GM18858 (cell line): ENCODE measurements around the gene KRT7.
"Not testable (repeated sequence)": the region's sequence is repeated elsewhere in the genome, so short reads cannot be mapped to it uniquely, and the experiment has no call there.

Experiments
- ATAC-seq: cut with Tn5 transposase; IDR thresholded peaks from one replicate; pipeline ENCODE4 v1.9.1; 2021; ENCODE audit not compliant: unreplicated experiment

The KRT7 gene

DNA sequence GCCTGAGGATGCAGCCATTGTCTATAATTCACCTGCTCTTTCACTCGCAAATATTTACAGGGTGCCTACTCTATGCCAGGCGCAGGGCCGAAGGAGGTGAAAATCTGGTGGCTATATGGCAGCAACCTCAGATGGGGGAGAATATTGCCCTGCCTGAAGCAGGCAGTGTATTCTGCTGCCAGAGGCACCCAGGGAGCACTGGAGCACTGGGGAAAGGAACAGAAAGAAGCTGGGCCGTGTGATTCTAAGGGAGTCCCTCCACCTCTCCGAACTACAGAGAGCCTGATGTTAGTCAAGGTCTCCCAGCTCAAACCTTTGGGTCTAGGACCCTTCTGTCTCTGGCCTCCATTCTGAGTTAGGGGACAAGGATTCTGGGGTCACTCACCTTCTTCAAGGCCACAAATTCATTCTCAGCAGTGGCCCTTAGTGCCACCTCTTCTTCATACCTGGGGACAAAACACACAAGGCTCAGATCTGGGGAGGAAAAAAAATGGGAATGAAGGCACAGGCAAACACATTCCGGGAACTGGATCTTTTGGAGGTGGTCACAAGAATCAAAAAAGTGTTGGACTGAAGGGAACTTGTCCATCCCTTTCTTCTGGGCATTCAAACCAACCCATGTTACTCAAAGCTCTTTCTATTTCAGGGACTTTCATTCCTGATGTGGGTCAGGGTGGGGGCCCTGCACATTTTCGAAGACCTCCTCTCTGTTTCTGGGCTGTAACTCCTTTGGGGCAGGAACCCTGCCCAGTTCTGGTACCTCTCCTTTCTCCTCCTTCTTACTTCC, 22.1 kb downstream of the KRT7 start:
- ATAC-seq = no peak

DNA sequence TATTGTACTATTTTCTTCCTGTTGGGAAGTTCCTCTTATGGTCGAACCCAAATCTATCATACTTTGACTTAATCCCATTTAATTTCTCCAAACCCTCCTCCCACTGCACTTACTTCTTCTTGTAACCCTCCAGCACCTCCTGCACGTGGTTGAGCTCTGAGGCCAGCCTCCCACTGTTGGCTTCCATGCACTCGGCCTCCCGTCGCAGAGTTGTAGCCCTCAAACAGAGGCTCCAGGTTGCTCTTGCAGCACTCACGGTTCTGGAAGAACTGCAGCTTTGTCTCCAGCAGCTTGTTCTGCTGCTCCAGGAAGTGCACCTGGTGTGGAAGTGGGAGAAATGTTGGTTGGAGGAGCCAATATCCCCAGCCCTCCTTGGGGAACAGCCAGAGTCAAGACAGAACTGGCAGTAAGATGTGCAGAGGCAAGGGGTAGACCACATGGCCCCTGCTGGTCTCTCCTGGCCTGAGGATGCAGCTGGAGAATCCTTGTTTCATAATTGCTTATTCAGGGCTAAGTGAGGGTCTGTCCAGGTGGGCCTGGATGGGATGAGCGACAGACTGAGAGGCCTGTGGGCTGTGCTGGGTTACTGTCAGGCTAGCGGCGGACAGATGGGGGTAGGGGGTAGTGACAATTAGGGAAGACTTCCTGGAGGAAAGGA, 23.0 kb downstream of the KRT7 start:
- no peak for ATAC-seq

DNA sequence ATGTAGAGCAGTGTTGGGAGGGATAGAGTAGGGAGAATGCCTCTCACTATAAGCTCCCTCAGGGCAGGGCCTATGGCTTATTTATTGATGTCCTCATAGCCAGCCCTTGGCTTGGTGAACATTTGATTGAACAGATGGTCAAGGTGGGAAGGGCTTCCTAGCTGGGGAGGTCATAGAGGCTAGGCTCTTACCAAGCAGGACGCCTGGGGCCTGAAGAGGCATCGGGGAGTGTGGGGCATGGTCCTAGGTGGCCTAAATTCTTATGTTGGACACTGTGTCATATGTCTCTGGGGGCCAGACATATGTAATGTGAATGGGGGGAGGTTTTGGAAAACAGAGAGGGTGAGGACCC, 23.5 kb downstream of the KRT7 start:
- no peak for ATAC-seq

DNA sequence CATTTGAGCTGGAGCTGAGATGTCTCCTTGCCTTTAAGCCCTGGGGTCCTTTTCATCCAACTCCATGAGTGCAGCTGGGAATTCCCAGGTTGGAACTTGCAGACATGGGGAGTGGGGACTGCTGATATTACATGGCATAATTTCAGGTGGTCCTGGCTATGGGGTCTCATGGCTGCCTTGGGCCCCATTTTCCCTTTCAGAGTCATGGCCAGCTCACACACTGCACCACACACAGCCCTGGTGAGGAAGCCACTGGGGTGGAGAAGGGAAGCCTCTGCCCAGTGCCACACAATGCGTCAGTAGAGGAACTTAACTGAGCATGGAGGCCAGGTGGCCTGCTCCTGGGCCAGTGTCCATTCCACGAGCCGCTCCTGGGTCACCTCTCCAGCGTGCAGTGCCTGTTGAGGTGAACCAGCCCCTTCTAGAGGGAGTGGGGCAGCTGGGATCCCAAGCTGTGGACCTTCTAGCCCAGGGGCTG, 24.1 kb downstream of the KRT7 start:
- ATAC-seq = no peak

DNA sequence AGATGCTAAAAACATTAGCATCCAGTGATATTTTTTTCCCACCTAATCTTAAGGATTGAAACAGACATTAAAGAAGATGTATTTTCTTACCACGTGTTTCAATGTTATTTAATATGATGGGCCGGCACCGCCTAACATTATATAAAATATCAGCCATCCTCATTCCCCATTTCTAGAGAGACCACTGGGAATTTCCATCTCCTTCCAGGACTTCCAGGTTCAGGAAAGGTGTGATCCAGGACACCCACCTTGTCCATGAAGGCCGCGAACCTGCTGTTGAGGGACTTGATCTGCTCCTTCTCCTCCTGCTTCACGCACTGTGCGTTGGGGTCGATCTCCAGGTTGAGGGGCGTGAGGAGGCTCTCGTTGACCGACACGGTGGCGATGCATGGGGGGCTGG, 24.9 kb downstream of the KRT7 start:
- not testable (repeated sequence) for ATAC-seq

DNA sequence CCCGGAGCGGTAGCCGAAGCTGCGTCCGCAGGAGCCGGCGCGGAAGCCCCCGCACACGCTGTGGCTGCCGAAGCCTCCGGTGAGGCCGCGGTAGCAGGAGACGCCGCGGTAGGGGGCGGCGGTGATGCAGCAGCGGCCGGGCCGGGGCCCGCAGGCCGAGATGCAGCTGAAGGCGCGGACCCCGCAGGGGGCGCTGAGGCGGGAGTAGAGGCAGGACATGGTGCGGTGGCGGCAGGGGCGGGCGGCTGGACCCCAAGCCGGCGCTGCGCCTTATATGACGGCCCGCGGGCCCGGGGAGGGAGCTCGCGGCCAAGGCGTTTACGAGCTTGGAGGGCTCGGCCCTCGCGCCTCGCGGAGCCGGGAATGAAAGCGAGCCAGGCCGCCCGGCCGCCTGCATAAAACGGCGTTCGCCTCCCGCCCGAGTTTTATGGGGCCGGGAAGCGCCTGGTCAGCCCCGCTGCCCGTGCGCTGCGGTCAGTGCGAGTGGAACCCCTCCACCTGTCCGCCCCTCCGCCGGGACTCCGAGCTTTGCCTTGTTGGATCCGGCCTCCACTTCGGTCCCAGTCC, 25.4 kb downstream of the KRT7 start:
- ATAC-seq = no peak

DNA sequence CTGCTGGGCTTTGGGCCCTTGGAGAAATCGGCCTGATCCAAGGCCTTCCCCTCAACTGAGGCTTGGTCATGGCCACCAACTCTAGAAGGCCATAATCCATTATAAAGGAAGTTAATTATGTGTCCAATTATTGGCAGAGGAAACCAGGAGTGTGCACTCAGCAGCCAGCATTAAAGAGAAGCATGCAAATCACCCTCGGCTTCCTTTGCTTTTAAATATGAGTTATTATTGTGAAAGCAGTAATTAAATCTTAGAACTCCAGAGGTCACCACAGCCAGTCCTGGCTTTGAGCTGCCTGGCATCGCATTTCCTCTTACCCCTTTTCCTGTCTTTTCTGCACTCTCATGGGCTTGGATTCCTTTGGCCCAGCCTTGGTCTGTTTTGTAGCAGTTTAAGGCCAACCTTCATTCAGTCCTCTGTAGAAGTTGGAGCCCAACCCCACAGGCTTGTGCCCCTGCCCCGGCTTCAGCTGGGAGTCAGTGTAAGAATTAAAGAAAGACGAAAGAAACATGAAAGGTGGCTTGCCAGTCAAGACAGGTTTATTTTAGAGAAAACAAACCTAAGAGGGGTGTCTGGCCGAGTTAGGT, 26.7 kb downstream of the KRT7 start:
- ATAC-seq = no peak

DNA sequence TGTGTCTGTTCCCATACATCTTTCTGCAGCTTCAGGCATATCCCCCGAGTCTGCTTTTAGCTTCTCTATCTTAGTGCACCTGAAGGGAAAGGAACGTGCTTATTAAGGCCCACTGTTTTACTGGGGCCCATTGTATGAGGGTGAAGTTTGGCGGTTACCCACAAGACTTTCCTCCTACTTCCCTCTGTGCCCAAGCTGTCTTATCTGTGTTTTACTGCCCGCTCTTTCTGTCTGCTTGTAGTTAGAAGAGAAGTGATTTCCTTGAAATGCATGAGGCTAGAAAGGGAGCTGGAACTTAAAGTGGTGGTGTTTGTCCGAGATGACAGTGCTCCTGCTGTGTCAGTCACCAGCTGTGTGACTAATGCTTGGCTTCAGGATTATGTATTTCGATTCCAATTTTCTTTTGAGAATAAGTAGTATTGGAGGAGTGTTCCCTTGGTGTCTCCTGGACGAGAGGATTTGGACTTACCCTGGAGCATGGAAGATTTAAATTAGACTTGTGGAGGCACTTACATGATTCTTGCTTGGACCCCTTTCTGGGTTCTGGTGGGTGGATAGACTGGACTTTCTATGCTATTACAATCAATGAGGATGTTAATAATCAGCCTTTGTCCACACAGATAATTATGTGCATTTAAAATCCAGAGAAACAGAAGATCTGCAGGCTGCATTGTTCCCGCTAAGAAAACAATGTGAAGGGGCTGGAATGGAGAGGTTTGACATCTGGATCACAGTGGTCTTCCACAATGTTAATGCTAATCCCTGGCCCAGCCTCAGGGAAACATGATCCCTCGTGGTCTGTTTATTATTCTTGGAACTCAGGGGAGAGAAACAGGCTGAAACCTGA, 27.5 kb downstream of the KRT7 start:
- no peak for ATAC-seq

DNA sequence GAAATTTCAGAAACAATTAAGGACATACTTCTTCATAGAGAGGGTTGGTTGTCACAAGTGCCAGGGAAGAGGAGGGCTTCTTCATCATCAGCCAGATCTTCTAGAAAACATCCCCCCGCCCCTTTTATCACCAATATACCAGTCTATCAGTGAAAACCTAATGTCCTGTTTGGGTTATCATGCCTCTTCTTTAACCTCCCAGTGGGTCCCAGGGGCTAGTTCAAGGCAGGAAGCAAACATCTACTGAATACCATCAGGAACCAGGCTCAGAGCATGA, 28.1 kb downstream of the KRT7 start:
- no peak for ATAC-seq

DNA sequence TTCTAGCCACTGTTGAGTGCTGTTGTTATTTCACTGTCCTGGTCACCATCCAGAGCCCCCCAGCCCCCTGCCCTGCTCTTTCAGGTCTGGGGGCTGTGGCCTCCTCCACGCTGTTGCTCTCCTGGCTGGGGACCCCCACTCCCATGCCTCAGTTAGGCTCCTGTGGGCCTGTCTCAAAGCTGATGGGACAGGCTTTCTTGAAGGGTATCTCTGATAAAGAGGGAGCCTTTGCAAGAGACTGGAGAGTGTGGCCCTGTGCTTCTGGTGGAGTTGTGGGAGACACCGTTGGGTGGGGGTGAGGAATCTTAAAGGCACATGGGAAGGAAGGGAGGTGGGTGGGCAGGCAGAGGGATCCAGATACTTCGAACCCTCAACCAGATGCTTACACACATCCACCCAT, 29.2 kb downstream of the KRT7 start:
- ATAC-seq = no peak

DNA sequence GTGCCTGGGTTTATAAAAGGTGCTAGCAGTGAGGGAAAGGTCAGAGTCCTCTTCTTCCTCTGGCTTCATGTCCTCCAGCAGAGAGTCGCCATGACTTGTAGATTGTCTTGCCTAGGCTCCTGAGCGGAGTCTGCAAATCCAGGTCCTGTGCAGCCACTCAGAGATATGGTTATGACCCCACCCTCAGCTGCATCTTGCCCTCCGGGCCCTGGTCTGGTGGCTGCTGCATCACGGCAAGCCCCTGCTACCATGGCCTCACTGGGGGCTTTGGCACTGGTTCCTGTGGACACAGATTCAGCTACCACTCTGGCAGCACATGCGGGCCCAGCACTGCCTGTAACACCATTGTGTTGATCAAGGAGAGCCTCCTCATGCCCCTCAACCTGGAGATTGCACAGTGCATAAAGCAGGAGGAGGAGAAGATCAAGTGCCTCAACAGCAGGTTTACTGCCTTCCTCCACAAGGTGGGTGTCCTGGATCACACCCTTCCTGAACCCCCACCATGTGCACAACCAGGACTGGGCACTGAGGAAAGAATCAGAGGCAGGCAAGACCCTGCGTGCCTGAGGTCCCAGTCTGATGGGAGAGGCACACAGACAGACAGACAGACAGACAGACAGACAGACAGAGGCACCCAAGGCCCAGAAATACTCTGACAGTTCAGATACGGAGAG, 30.9 kb downstream of the KRT7 start:
- no peak for ATAC-seq

DNA sequence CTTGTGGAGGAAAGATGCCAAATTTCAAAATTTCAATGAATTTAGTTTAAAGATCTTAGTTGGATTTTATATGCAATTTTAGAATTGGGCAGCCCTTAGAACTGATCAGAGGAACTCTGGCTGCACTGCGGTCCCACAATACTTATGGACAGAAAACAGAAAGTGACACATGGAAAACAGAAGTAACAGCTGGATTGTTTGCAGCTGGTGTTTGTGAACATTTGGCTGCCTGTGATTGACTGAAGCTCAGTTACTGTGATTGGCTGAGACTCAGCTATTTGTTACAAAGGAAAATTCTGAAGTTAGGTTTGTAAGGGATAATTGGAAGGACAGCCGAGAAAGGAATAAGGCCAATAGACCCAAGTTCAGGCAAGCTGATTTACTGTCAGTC, 31.4 kb downstream of the KRT7 start:
- ATAC-seq = no peak

DNA sequence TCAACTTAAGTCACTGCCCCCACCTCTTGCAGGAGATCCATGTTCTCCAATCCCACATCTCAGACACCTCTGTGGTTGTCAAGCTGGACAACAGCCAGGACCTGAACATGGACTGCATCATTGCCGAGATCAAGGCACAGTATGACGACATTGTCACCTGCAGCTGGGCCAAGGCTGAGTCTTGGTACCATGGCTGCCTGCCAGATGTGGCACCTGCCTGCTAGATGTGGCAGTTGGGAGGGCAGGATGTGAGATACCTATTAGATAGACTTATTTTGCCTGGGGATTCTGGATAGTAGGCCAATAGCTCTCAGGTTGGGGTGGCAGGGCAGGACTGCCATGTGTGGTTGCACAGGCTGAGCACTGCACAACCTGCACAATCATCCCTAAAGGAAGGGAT, 33.5 kb downstream of the KRT7 start:
- no peak for ATAC-seq

DNA sequence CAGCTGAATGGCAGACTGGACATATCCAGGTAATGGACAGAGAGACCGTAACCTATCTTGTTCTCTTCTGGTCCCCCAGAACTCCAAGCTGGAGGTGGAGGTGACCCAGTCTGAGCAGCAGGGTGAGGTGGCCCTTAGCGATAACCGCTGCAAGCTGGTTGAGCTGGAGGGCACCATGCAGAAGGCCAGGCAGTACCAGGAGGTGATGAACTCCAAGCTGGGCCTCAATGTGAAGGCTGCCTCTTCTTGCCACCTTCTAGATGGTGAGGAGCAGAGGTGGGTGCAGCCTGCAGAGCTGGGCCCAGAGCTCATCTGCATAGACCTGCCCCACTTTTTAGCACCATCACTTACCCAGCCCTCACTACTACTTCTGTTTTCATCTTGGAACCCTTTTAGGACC, 34.2 kb downstream of the KRT7 start:
- no peak for ATAC-seq

DNA sequence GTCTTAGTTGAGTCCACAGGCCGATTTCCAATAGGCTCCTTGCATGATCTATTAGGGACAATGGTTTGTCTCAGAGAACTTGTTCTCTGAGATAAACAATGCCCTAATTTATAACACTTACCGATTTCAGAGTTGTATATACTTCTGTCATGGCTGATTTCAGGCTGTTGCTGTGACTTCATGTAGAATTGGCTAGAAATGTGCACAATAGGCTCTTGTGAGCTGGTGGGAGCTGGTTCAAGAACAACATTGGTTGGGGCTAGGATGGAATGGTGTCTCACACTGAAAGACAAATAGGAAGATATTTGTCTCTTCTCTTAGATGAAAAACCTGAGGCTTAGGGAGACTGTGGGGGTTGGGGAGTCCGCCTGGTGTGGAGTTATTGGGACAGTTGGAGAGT, 34.7 kb downstream of the KRT7 start:
- ATAC-seq = no peak

DNA sequence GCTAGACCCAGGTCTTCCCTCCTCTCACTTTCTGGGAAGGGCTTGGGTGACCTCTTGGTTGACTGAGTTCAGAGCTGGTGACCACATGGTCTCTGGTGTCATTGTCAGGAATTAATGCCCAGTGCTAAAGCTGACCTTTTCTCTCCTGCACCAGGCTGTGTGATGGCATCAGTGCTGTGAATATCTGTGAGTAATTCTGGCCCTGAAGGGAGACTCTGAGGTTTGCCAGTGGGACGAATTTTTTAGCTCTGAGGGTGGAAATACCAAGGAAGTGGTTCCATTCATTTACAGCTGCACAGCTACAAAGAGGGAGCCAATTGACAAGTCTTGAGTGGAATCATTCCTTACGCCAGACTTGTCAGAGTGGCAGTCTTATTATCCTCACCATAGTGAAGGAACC, 35.2 kb downstream of the KRT7 start:
- ATAC-seq = no peak

DNA sequence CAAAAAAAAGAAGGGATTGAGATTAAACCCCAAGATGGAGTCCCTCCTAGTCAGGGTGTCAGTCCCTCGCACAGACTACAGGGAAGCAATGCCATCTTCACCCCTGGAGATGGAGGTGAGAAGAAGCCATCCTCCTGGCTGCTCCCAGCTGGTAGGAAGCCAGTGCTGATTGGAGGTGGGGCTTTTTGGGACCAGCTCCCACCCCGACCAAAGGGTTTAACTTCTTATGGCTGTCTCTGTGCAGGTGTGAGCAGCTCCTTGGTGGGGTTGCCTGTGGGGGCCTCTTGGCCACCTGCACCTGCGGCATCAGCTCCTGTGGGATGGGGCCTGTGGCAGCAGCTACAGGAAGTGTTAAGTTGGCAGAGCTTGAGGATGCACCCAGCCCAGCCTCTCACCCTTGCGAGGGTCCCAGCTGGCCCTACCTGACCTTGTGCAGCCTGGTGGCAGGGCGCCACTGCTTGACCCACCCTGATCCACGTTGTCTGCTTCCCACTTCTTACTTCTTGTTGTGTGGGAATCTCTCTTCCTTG, 37.6 kb downstream of the KRT7 start:
- no peak for ATAC-seq

DNA sequence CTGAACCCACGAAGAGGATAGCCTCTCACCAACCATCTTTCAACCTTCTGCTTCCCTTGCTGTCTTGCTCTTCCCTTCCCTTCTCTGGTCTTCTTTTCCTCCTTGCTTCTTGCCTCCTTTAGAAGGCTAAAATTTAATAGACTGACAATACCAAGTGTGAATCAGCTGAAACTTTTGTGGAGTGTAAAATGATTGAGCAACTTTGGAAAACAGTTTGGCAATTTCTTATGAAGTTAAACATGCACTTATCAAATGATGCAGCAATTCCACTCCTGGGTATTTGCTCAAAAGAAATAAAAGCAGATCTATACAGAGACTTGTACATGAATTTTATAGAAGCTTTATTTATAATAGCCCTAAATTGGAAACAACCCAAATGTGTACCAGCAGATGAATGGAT, 38.1 kb downstream of the KRT7 start:
- no peak for ATAC-seq

DNA sequence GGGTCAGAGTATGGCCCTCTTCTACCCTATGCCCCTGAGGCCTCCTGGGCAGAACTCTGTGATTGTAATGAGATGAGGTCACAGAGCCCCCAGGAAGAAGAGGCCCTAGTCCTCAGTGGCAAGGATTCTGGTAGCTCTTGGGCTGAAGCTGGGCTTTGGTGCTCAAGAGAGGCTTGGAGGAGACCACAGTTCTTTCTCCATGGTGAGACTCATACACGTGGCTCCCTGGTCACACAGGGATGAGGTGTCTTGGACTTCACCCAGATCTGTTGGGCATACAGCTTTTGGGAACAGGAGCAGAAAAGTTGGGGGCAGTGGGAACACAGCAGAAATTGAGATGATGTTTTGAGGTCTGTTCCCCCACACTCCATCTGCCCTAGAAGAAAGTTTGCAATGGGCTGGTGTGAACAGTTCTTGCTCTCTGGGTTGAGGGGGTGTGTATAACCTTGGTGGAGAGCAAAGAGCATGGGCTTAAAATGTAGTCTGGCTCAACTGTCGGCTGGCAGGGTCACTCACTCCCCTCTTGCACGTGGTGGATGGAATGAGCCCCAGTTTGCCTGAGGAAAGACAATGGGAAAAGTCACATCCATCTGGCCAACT, 41.6 kb downstream of the KRT7 start, which contains the start of gene KRT86:
Gene KRT86 (plus strand): TSS at position 125 of the 600 bp plus-strand sequence. CDS start 27,272 bp downstream, outside the sequence.
- no peak for ATAC-seq

DNA sequence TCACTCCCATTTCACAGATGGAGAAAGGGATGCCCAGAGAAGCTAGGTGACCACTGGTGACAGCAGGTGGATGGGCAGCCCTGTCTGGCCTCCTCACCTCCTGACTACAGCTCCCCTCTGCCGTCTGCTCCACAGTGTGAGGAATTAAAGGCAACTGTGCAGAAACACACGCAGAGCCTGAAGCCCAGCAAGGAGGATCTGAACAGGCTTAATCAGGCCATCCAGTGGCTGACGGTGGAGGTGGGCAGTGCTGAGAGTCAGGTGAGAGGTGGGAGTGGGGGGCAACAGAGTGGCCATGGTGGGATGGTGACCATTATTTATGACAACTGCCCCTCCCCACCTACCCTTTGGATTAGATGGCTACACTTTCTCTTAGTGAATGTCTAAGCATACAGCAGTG, 42.6 kb downstream of the KRT7 start:
- no peak for ATAC-seq
